Pancreas (tissue), 10 donors: ENCODE measurements around the gene SLF1. TPM values are rescaled to one million over a fixed set of nuclear protein-coding genes. Genes with fewer than 3 reads are reported as not detected.

Experiments
- ATAC-seq, 4 donors: fragments of 200-7000 bp; cut with Tn5 transposase; one replicate each; pipeline versions ENCODE4 v1.8.0 to v1.9.1; 2020; ENCODE audit warnings: mild to moderate bottlenecking in 4 of 4, moderate library complexity in 4 of 4
- DNase-seq, 6 donors: peaks; one replicate each; pipeline ENCODE4 v3.0.0-alpha.2; 2020
- FAIRE-seq: peaks from 2 replicates; lab custom pipeline; 2012; peaks lifted over from hg19 to GRCh38; lab: Jason Lieb, UNC
- H3K27ac ChIP-seq, 4 donors: fragments of 200-600 bp; sonication (generic); 1 replicate in 3 of 4; 2 replicates in 1 of 4; pipeline versions ENCODE4 v1.5.0 to v1.8.0; 2020
- H3K27me3 ChIP-seq, 4 donors: fragments of 200-600 bp; one replicate each; pipeline ENCODE4 v1.8.0; 2021
- H3K36me3 ChIP-seq, 3 donors: fragments of 200-600 bp; sonication (generic) in 1 of 3; one replicate each; pipeline versions ENCODE4 v1.5.0 to v1.8.0; 2020 to 2021
- H3K4me1 ChIP-seq, 3 donors: fragments of 200-600 bp; one replicate each; pipeline ENCODE4 v1.8.0; 2021
- H3K4me3 ChIP-seq, 4 donors: fragments of 200-600 bp; sonication (generic) in 2 of 4; one replicate each; pipeline versions ENCODE4 v1.5.0 to v1.8.0; 2020 to 2021
- H3K9me3 ChIP-seq, 4 donors: fragments of 200-600 bp; one replicate each; pipeline ENCODE4 v1.8.0; 2021
- WGBS, 2 donors: extraction: QIAGEN DNeasy Blood & Tissue Kit; methylation state at CpG; one replicate each; pipeline ENCODE4 v1.1.7; 2013; 5-methylcytosine and 5-hydroxymethylcytosine counted together
- intact Hi-C, 3 donors: fragments of 100-400 bp; cut with DNase I; formaldehyde crosslinking; loops; one replicate each; pipeline versions ENCODE4 v1.11.1 to v1.14.2; 2022
- polyA plus RNA-seq, 2 donors: library from polyadenylated mRNA; stranded (reverse); fragments of 200-250 nt; gene quantifications; one replicate each; pipeline ENCODE4 v1.2.3, GENCODE V29; 2013
- total RNA-seq, 6 donors: library from RNA; stranded (reverse); fragmentation: NEBNext Ultra II Directional in 4 of 6; extraction: Animal tissue kit (Norgen Biotek cat#: 25700) in 4 of 6; gene quantifications; one replicate each; pipeline versions ENCODE4 v1.2.1 to v1.2.4, GENCODE V29; 2021 to 2023
- TF ChIP-seq, protein P1 (sequence below), 4 donors: fragments of 200-600 bp; sonication (generic) in 3 of 4; IDR thresholded peaks; one replicate each; pipeline versions ENCODE4 v1.5.0 to v1.8.0; 2021; ENCODE audit warnings: antibody characterized with exemption in 4 of 4
- donor health status: healthy with polysubstance abuse.
- donor health status: DM: no; HTN: no; CAD: no; lungs with moderate emphysema.
- donor health status: DM: no; HTN: no; CAD: no.
- donor health status: control.
- donor health status: control.
- donor health status: Bipolar disorder and iron deficiency.
- donor health status: DM: yes; HTN: yes; CAD: no.
- donor health status: DM: no; HTN: no; CAD: no.
- donor health status: DM: no; HTN: no; CAD: no.
- donor health status: DM: yes; HTN: yes; CAD: no.

SLF1 gene
- total and polyA plus RNA-seq, 8 donors, result 1.1 to 3.9 (median 2.1) TPM

DNA sequence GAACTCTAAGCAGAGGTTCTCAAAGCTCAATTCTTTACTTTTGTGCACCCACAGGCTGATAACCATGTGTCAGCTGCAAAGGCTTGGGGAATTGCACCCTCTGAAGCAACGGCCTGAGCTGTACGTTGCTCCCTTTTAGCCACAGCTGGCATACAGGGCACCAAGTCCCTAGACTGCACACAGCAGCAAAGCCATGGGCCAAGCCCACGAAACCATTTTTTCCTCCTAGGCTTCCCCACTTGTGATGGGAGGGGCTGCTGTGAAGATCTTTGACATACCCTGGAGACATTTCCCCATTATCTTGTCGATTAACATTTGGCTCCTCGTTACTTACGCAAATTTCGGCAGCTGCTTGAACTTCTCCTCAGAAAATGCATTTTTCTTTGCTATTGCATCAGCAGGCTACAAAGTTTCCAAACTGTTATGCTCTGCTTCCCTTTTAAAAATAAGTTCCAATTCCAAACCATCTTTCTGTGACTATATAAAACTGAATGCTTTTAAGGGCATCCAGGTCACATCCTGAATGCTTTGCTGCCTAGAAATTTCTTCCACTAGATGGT lies 23.1 kb upstream of the SLF1 start:
- no peaks in the 10 kb centered on the region for H3K9me3 ChIP-seq
- H3K4me3 ChIP-seq, result no peak overlapping the region
- intact Hi-C loops, result no loop called here
- no peak for DNase-seq
- WGBS, 2 donors, result 90 to 94% methylated on average over 7 of the region's 7 CpGs
- H3K27me3 ChIP-seq, result no peaks in the 10 kb centered on the region
- H3K27ac ChIP-seq, result no peak overlapping the region
- TF ChIP-seq, protein P1, sequence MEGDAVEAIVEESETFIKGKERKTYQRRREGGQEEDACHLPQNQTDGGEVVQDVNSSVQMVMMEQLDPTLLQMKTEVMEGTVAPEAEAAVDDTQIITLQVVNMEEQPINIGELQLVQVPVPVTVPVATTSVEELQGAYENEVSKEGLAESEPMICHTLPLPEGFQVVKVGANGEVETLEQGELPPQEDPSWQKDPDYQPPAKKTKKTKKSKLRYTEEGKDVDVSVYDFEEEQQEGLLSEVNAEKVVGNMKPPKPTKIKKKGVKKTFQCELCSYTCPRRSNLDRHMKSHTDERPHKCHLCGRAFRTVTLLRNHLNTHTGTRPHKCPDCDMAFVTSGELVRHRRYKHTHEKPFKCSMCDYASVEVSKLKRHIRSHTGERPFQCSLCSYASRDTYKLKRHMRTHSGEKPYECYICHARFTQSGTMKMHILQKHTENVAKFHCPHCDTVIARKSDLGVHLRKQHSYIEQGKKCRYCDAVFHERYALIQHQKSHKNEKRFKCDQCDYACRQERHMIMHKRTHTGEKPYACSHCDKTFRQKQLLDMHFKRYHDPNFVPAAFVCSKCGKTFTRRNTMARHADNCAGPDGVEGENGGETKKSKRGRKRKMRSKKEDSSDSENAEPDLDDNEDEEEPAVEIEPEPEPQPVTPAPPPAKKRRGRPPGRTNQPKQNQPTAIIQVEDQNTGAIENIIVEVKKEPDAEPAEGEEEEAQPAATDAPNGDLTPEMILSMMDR (IDR thresholded peaks at IDR 0.05), result no peak
- no peak for FAIRE-seq
- ATAC-seq, result no peak
- no peaks in the 10 kb centered on the region for H3K4me1 ChIP-seq
- H3K36me3 ChIP-seq, result no peaks in the 10 kb centered on the region

DNA sequence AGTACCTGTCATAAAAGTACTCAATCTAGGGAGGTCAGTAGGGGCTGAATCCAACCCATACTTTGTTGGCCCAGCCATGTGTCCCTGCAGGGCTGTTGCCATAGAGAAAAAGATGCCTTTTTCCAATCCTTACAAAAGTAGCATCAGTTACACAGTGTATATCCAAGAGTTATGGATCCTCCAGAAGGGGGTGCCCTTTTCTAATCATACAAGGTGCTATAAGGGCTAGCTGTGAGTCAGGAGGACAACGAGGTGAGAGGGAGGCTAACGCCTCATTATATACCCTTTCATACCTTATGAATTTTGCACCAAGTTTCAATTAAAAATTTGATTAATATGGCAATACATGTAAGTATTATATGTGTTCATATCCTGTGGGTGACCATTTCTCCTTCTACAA lies 4.9 kb upstream of the SLF1 start:
- ATAC-seq, result no peak
- H3K4me3 ChIP-seq, result no peak overlapping the region
- H3K27ac ChIP-seq, result no peak overlapping the region
- H3K9me3 ChIP-seq, result no peaks in the 10 kb centered on the region
- no peaks in the 10 kb centered on the region for H3K27me3 ChIP-seq
- intact Hi-C loops, result no loop called here
- TF ChIP-seq, protein P1 (IDR thresholded peaks at IDR 0.05), result no peak
- H3K4me1 ChIP-seq, result peaks cover 0 to 10% (median 8%) of the 10 kb centered on the region in 3 donors
- WGBS, 2 donors, result 42 to 45% methylated on average over 2 of the region's 2 CpGs
- no peak for FAIRE-seq
- H3K36me3 ChIP-seq, result no peaks in the 10 kb centered on the region
- DNase-seq, result no peak

DNA sequence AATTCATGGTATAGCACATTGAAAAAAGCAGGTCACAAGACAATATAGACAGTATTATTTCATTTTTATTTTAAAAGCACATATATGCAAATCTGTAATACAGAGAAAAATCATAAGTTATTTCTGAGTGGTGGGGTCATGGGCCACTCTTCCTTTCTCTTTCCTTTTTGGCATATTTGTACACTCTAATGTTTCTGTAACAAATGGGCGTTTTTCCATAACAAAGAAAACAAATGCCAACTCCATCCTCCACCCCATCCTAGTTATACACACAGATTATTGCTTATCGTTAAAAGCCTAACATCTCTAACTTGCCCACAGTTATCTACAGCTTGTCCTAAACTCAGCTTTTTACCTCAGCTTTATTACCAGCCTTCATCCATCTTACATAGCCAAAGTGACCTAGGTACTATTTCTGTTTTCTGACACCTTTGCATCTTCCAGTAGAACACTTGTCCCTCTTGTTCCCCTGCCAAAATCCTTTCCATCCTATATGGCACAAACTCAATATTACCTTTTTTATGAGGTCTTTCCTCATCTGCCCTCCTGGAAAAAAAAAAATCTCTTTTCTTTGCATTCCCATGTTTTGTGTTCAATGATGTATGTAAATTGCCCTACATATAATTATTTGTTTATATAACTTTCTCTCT lies 4.2 kb upstream of the SLF1 start:
- no peaks in the 10 kb centered on the region for H3K27me3 ChIP-seq
- intact Hi-C loops, result no loop called here
- no peaks in the 10 kb centered on the region for H3K36me3 ChIP-seq
- H3K27ac ChIP-seq, result no peak overlapping the region
- FAIRE-seq (no peak), ATAC-seq (no peak), DNase-seq (no peak)
- TF ChIP-seq, protein P1 (IDR thresholded peaks at IDR 0.05), result no peak
- H3K4me3 ChIP-seq, result no peak overlapping the region
- WGBS, 2 donors, result 57 to 78% methylated on average over 2 of the region's 2 CpGs
- H3K9me3 ChIP-seq, result no peaks in the 10 kb centered on the region
- H3K4me1 ChIP-seq, result peaks cover 0 to 10% (median 8%) of the 10 kb centered on the region in 3 donors

DNA sequence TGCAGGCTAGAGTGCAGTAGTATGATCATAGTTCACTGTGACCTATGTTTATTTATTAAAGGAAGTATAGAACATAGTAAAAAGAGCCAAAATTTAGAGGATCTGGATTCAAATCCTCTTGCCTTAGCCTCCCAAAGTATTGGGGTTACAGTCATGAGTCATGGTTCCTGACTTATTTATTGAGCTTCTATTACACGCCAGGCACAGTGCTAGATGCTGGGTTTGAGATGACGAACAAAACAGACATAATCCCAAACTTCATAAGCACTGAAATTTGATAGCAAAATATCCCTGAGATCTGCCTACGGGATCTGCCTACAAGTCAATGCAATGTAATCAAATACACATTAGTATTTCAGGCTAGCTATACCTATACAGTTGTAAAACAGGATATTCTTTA lies 2.6 kb upstream of the SLF1 start:
- Histone ChIP-seq H3K27me3 (no peaks in the 10 kb centered on the region), H3K36me3 (no peaks in the 10 kb centered on the region), H3K9me3 (no peaks in the 10 kb centered on the region), H3K4me3 (no peak overlapping the region), H3K27ac (no peak overlapping the region), H3K4me1 (peaks cover 0 to 15% (median 8%) of the 10 kb centered on the region in 3 donors)
- TF ChIP-seq, protein P1 (IDR thresholded peaks at IDR 0.05), result no peak
- ATAC-seq (no peak), FAIRE-seq (no peak), DNase-seq (no peak)
- 91 to 96% methylated on average over 3 of the region's 3 CpGs for whole genome bisulfite sequencing, 2 donors
- intact Hi-C loops, result no loop called here

DNA sequence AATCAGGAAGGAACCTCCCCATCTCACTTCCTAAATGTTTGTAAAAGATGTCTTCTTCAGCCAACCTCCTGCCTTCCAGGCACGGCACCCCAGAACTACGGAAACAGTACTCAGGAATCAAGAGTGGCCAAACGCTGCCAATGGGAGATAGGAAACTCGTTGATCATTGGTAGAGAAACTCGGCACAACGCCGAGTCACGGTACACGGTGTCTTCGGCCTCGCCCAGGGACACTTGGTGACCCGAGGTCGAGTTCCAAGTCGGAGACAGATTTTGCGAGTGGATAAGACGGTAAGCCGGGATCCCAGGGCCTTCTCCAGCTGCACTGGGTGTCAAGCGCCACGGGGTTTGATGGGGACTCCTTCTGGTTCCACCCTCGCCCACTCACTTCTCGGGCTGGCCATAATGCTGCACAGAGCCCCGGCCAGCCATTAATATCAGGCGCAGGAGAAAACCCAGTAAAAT lies 408 bp upstream of the SLF1 start:
- Histone ChIP-seq H3K27me3 (no peaks in the 10 kb centered on the region), H3K27ac (peak overlapping the region; percentile 33 to 75 (median 67)), H3K4me3 (peak overlapping the region; percentile 51 to 93 (median 78)), H3K4me1 (peaks cover 0 to 15% (median 8%) of the 10 kb centered on the region in 3 donors), H3K9me3 (no peaks in the 10 kb centered on the region), H3K36me3 (no peaks in the 10 kb centered on the region)
- peak; percentile 48 to 79 (median 66) for DNase-seq
- WGBS, 2 donors, result 0% methylated on average over 23 of the region's 23 CpGs
- TF ChIP-seq, protein P1 (IDR thresholded peaks at IDR 0.05), result no peak
- FAIRE-seq, result no peak
- ATAC-seq, result peak; percentile 71 to 81 (median 74)
- intact Hi-C loops, result no loop called here
